ENCODE results near the gene UNCX.
"Not testable (repeated sequence)": the region's sequence is repeated elsewhere in the genome, so short reads cannot be mapped to it uniquely, and the experiment has no call there.

The UNCX gene

GRCh38 chr7:1232623-1233332 lies at the start of gene UNCX:
TSS of gene UNCX (plus strand) at chr7:1232872. CDS start at chr7:1233018, 146 bp downstream.
- DNase-seq = no peak

GRCh38 chr7:1187127-1187526 lies 45.5 kb upstream of the UNCX start:
- no peak for DNase-seq

DNA sequence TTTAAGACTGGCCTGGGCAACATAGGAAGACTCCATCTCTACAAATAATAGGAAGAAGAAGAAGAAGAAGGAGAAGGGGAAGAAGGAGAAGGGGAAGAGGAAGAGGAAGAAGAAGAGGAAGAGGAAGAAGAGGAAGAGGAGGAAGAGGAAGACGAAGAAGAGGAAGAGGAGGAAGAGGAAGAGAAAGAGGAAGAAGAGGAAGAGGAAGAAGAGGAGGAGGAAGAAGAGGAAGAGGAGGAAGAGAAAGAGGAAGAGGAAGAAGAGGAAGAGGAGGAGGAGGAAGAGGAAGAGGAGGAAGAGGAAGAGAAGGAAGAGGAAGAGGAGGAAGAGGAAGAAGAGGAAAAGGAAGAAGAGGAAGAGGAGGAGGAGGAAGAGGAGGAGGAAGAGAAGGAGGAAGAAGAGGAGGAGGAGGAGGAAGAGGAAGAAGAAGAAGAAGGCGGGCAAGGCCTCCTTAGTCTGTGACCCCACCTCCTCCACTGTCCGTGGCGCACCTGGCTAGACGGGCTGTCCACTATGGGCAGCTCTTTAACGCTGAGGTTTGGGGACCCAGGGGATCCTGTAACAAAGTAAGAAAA lies 43.9 kb upstream of the UNCX start:
- DNase-seq = no peak

DNA sequence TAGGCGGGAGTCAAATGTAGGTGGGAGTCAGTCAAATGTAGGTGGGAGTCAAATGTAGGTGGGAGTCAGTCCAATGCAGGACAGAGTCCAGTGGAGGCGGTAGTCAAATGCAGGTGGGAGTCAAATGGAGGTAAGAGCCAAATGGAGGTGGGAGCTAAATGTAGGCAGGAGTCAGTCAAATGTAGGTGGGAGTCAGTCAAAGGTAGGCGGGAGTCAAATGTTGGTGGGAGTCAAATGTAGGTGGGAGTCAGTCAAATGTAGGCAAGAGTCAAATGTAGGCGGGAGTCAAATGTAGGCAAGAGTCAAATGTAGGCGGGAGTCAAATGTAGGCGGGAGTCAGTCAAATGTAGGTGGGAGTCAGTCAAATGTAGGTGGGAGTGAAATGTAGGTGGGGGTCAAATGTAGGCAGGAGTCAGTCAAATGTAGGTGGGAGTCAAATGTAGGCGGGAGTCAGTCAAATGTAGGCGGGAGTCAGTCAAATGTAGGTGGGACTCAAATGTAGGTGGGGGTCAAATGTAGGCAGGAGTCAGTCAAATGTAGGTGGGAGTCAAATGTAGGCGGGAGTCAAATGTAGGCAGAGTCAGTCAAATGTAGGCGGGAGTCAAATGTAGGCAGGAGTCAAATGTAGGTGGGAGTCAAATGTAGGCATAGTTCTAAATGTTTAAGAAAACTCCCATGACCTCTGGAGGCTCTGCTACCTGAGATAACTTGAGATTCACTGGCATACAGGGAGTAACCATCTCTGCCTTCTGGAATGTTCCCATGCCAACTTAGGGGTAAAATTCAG lies 42.5 kb upstream of the UNCX start:
- no peak for DNase-seq

- DNase-seq = peak; percentile 96
Observed at GRCh38 chr7:1192171-1192676, 40.4 kb upstream of the UNCX start.

GRCh38 chr7:1193593-1194424 lies 38.9 kb upstream of the UNCX start:
- peak; percentile 60 for DNase-seq

GRCh38 chr7:1196441-1196840 lies 36.2 kb upstream of the UNCX start:
- DNase-seq = not testable (repeated sequence)

DNA sequence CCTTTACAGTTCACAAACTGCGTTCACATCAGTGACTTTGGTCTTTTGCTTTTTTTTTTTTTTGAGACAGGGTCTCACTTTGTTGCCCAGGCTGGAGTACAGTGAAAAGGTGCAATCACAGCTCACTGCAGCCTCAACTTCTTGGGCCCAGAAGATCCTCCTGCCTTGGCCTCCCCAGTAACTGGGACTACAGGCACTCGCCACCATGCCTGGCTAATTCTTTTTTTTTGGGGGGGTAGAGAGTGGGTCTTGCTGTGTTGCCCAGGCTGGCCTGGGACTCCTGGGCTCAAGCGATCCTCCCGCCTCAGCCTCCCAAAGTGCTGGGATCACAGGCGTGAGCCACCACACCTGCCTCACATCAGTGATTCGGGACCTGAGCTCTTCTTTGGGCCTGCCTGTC lies 35.7 kb upstream of the UNCX start:
- DNase-seq = no peak

GRCh38 chr7:1197997-1198625 lies 34.6 kb upstream of the UNCX start:
- no peak for DNase-seq

- no peak for DNase-seq
Observed at GRCh38 chr7:1200045-1200444, 32.6 kb upstream of the UNCX start.

GRCh38 chr7:1201916-1202315 lies 30.8 kb upstream of the UNCX start:
- DNase-seq = no peak

GRCh38 chr7:1202914-1203313 lies 29.8 kb upstream of the UNCX start:
- not testable (repeated sequence) for DNase-seq

- DNase-seq = no peak
Observed at GRCh38 chr7:1204460-1205140, 28.1 kb upstream of the UNCX start.

DNA sequence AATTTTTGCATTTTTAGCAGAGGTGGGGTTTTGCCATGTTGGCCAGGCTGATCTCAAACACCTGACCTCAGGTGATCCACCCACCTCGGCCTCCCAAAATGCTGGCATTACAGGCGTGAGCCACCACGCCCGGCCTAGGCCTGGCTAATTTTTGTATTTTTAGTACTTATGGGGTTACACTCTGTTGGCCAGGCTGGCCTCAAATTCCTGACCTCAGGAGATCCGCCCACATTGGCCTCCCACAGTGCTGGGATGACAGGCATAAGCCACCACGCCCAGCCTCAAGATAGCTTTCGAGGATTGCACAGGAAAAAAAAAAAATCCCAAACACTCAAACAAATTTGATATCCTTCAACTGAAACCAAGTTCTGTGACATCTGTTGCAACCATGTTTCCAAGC lies 26.9 kb upstream of the UNCX start:
- not testable (repeated sequence) for DNase-seq

DNA sequence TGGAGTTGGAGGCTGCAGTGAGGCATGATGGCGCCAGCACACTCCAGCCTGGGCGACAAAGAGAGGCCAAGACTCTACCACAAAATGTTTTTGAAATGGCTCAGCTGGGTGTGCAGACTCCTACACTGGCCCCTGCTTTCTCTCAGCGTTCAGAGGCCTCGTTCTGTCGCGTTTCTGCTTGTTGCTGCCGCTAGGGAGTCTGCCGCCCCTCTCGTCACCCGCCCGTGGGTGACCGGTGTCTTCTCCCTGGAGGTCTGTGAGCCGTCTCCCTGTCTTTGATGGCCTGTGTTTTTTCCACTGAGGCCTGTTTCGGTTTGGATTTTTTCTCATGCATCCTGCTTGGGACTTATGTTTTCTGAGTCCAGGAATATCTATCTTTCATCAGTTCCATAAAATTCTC lies 23.6 kb upstream of the UNCX start:
- no peak for DNase-seq

DNA sequence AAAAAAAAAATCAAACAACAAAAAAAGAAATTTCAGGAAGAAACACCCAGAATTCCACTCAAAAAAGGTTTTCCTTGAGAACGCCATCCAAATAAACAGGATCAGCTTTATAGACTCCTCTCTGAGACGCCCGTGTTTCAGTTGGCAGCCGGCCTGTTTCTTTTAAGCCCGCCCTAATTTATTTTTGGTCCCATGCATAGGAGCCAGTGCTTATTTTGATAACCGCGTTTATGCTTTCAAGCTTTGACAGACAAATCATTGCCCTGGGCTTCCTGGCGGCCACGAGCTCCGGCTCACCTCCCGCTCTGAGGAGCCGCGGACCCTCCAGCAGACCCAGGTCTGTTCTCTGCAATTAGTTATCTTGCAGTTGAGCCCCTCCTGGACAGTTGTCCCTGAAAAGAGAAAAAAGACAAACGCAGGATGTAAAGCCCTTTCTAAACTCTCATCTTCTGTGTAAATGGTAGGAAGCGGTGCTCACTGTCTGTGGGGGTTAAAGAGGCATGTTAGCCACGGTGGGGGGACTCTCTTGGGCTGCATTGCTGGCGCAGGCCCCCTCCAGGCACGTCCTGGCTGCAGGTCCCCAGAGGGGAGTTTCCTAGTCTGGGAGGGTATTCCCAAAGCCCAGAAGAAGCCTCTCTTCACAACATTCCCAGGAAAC lies 22.2 kb upstream of the UNCX start:
- DNase-seq = no peak

GRCh38 chr7:1210979-1211608 lies 21.6 kb upstream of the UNCX start:
- DNase-seq = no peak

GRCh38 chr7:1211611-1212010 lies 21.1 kb upstream of the UNCX start:
- DNase-seq = no peak

DNA sequence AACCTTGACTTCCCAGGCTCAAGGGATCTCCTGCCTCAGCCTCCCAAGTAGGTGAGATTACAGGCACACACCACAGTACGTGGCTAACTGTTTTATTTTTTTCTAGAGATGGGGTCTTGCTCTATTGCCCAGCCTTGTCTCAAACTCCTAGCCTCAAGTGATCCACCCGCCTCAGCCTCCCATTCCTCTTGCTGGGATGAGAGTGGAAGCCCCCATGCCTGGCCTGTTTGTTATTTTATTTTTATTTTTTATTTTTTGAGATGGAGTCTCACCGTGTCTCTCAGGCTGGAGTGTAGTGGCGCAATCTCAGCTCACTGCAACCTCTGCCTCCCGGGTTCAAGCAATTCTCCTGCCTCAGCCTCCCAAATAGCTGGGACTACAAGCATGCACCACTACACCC lies 20.6 kb upstream of the UNCX start:
- DNase-seq = not testable (repeated sequence)

- DNase-seq = no peak
Observed at GRCh38 chr7:1214516-1214915, 18.2 kb upstream of the UNCX start.
